ENCODE measurements around the gene DNAJC5.

The DNAJC5 gene

DNA sequence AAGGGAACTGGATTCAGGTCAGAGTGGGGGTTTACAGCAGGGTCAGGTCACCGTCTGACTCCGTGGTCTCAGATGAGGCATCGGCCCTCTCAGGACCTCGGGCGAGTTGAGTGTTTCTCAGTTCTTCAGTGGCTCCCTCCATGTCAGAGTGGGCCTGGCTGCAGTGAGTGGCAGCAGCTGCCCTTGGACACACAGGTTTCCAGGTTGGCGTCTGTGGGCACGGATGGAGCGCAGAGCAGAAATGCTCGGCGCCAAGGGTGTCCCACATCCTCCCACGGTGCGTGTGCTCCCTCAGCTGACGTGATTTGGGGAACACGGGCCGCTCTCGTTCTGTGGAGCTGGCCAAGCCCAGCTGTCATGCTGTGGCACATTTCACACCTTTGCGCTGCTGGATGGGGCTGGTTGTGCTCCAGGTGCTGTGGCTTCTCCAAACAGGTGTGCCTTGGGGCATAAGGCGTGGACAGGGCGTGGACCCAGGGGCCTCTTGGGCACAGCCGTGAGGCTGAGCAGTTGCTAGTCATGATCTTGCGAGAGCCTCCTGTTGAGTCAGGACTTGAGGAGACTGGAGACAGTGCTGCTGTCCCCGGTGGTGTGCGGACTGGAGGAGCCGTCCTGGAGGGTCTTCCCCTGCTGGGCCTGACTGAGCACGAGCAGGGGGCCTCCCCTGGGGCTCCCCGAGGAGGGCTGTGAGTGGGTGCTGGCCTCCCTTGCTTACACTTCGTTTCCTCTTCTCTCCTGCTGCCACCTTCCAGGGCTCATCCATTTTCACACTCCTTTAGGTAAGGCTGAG is 9.5 kb upstream of the DNAJC5 start:
- DNase-seq = no peak

DNA sequence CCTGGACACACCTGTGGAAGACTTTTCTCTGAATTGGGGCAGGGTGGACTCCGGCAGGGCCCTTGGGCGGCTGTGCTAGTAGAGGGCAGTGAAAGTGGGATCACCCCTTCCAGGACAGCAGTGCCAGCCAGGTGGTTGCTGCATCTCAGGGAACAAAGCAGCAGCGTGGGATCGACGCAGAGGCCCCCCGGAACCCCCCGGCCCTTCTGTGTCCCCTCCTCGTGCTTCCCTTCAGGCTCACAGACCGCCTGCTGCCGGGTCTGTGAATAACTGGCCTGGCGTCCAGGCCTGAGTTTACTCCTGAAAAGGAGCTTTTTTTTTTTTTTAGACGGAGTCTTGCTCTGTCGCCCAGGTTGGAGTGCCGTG is 8.9 kb upstream of the DNAJC5 start:
- DNase-seq = no peak

DNA sequence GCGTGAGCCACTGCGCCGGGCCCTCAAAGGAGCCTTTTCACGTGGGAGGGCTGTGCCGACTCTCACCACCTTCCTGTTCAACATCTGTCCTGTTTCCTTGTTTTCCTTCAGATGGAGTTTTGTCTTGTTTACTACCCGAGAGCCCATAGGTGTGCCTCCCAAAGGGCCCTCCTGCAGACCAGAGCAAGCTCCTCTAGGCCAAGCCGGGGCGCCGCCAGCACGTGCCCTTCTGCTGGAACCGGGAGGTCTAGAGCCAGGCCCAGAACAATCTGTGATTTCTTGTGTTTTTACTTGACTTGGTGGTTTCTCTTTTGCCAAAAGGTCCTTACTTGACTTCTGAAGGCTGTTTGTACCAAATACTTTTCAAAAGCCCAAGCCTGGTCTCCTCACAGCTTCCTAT is 8.0 kb upstream of the DNAJC5 start:
- DNase-seq = no peak

DNA sequence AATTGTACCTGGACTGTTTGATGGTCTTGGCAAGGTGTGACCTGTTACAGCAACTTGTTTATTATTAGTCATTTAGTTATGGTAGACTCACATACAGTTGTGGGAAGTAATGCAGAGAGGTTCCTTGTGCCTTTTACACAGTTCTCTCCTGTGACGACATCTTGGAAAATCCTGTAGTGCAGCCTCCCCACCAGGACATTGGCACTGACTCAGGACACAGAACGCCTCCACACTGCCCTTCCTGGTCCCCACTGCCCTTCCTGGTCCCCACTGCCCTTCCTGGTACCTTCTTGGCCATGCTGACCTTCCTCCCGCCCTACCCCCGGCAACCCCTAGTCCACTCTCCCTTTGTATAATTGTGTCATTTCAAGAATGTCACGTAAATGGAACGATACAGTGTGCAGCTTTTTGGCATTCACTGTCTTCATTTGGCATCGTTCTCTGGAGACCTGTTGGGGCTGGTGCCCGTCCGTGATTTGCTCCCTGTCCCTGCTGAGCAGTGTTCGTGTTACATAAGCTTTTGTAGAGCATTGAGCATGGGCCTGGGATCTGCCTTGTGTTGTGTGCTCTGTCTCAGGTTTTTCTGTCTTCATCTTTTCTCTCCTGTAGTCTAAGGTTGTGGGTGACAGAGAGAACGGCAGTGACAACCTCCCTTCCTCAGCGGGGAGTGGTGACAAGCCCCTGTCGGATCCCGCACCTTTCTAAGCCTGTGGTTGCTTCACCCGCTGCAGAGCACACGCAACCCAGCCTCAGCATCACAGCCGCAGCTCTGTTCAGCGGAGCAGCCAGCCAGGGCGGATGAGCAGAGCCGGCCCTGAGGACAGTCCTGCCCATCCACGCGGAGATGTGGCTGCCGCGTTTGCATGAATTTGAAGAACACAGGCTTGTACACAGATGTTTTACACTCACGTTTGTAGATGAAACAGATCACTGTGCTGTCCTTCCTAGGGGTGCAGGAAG is 5.4 kb upstream of the DNAJC5 start:
- no peak for DNase-seq

DNA sequence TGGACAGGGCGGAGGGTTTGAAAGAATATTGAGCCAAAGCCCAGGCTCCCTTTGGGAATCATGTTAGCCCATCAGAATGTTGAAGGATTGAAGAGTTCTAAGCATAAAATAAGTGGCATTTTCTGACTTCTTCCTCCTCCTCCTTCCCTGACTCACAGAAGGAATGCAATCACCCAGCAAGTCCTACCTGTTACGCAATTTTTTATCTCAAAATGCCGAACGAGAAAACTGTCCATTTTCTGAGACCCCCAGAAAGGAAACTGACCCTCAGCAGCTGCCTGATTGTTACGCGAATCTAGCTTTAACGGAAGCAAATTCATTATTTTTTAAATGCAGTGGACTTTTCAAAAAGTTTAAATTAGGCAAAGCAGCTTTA is 4.7 kb upstream of the DNAJC5 start:
- no peak for DNase-seq

DNA sequence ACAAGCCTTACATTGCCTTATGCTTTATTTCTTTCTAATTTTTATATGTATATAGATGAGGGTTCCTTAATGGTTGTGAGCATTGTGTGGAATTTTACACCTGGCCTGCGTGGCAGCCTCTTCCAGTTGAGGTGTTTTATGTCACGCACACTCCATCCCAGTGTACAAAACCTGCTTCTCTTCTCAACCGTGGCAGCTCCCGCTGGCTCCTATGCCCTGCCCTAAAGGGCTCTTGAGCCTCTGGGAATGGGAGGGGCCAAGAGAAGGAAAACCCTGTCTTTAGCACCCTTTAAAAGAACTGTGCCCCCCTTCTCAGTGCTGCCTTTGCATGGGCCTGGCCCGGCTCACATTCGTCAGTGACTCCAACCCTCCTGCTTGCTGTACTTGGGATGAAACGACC is 4.3 kb upstream of the DNAJC5 start:
- DNase-seq = no peak

DNA sequence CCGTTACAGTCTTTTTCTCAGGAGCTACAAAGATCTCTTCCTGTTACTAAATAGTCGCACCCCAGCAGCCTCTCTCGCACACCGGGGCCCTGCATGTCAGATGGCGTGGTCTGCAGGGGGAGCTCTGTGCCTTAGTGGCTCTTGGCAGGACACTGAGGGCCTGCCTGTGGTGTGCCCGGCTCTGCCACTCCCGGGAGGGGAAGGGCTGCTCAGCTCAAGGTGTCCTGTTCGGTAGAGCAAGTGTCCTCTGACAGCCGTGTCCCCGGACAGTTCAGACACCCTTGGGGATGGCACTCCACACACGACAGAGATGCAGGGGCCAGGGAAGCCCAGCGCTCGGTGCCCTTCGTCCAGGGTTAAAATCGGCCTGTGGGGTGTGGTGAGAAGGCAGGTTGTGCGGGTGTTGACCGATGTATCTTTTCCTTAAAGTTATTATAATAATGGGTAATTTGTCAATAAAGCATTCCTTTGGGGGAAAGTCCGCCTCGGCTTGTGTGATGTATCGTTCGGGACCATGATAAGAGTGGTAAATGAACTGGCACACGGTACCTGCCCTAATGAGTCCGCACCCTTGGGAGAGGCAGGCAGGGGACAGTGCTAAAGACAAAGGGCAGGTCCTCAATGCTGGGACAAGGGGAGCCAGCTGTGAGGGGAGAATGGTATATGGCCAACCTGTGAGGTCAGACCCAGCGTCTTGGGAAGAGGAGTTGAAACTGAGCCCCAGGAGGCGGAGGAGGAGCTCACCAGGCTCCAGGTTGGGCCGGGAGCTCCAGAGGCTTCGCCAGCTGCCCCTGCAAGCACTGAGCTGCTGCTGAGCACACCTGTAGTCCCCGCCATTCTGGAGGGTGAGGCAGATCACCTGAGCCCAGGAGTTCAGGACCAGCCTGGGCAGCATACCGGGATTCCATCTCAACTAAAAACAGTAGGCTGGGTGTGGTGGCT is 3.6 kb upstream of the DNAJC5 start:
- peak; percentile 47 for DNase-seq

DNA sequence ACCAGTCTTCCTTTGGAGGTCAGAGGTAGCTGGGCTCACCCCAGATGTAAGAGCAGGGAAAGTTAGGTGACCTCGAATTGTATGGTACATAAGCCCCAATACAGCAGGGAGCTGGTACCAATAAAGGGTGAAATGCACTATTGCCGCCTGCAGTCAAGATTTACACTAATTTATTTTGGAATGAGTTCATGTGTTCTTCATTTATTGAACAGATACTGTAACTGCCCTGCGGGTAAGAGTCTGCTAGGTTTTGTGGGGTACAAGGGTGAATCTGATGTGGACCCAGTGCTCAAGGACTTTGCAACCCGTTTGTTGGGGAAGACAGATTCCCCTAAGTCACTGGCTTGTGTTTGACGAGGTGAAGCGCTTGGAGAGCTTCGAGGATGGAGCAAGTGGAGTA is 2.5 kb upstream of the DNAJC5 start:
- DNase-seq = no peak

DNA sequence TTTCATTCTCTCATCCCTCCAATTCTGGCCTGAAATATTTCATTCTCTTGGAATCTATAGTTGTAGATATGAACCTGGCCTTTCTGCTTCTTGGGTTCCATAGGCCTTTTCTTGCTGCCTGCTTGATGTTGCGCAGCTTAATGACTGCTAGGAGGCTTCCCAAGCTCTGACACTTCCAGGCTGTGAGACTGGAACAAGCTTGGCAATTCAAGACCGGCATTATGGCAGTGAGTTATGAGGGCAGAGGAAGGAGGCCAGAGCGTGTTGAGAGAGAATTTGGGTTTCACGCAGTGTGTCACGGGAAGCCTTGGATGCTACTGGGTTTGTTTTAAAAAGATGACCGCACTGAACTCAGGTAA is 948 bp upstream of the DNAJC5 start:
- no peak for DNase-seq

DNA sequence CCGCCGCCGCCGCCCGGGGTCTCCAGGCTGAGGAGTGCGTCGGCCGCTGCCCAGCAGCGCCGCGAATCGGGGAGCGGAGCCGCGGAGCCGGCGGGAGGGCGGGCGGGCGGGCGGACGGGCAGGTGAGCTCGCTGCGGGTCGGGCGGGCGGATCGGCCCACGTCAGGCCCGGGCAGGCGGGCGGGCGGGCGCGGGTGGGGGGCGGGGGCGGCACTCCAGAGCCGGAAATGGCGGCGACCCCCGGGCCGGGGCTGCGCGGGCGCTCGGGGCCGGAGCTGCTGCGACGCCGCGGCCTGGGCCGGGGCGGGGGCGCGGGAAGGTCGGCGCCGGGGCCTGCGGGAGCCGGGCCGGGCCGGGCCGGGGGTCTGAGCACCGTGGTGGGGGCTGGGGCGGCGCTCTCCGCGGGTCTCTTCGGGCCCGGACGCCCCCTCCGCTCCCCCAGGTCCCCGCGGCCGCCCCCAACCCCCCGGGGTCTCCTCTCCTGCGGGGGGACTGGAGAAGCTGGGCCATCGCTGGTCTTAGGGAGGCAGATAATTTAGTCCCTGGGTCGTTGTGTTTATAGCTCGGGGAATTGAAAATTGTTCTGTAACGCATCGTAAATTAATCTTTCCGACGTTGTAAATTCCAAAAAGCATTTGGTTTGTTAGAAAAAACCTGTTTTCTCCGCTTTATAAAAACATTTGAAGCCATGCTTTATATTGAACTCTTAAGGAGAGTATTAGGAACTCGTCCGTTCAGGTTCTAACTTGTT is 451 bp downstream of the DNAJC5 start:
- DNase-seq = peak; percentile 23

DNA sequence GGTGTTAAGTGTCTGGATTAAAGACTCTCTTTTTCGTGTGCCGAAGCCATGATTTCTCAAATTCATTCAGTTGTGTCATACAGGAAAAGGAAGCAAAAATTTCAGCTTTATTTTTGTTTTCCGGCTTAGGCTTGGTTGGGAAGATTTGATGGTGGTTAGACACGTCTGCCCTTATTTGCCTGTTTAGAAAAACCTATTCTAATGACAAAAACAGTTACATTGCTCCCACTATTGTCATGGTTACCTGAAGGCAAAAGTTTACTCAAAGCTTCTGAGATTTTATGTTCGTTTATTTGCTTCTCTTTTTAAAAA is 982 bp downstream of the DNAJC5 start:
- DNase-seq = peak; percentile 46

DNA sequence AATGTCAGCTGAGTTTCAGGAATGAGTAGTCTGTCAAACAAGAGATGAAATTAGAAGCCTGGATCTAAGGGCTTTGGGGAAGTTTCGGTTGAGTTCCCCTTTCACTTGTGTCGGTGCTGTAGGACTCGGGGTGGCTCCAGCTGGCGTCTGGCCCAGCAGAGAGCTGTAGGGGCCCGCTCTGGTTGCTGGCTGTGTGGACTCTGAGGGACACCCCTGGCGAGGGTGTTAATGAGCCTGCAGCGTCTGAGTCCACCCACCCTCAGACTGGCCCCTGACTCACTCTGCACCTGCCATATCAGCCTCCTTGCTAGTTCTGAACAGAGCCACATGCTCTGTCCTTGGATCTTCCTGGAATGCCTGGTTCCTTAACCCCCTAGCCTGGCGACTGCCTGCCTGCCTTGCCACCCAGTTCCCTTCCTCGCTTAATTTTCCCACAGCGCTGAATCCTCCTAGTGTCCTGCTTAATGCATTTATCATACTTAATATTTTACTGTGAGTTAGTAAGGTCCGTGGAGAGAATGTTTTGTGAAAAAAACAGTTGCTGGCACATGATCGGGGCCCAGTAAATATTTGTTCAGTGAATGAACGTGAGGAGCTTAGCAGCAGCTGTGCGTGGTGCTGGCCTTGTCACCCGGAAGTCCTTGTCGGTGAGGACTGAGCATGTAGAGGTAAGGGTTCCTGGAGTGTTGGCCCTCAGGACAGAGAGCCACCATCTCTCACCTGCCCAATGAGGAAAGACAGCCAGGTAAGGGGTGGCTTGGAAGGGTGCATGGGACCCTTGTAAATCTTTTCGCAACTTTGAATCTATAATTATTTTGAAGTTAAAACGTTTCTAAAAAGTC is 1.6 kb downstream of the DNAJC5 start:
- DNase-seq = peak; percentile 82

DNA sequence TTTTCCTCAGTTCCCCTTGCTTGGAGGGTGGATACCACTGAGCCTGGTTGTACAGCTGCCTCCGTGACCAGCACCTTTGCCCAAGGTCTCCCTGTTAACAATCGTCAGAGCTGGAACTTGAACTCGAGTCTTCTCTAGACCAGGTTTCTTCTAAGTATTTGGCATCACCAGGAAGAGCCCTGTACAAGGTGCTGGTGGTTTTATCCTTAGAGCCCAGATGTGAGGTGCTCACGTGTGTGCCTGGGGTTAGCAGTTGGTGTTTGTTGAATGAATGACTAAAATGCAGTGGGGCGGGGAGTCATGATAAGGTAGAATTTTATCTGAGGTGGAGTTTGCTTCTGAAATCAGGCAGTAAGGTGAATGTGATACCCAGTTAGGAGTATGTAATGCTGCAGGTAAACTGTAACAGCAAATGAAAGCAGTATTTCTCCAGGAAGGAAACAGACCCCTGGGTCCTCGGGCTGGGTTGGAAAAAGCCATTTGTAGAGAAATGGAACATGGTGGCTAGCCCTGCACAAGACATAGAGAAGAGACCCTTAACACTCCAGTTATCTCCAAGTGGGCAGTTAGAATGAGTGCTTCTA is 3.1 kb downstream of the DNAJC5 start:
- no peak for DNase-seq

DNA sequence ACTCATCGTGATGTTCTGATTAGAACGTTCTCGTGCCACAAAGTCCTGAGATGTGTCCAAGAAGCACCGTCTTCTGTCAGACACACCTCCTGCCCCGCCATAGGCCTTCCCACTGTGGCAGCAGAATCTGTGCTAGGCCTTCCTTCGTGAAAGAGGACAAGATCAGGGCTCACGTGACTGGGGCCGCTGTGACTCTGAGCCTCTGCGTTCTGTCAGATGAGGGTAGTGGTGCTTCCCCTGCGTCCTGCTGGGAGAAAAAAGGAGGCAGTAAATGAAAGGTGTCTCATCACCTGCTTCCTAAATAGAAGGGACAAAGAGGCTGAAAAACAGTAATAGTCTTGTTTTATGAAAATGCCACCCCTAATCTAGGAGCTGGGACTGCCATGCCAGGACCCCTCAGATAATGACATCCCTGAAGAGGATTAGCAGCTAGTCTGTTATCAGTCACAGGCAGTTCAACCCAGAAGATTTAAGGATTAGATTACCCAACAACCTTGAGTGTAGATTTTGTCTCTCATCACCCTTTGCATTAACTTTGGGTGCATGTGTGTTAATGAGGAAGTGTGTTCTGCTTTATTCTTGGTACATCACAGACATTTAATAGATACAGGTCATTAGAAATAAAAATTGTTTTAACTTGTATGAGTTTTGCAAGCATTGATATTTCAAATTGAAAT is 4.1 kb downstream of the DNAJC5 start:
- DNase-seq = peak; percentile 69

DNA sequence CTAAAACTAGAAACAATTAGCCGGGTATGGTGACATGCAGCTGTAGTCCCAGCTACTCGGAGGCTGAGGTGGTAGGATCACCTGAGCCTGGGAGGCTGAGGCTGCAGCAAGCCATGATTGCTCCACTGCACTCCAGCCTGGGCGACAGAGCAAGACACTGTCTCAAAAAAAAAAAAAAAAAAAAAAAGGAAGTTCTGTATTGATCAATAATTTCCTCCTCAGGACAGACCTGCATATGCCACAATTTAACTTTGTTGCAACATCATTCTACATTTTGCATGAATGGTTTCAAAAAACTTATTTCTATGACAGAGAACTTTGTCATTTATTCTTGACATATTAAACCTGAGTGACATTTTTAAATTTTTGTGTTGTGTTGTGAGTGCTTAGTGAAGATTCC is 5.5 kb downstream of the DNAJC5 start:
- peak; percentile 57 for DNase-seq

DNA sequence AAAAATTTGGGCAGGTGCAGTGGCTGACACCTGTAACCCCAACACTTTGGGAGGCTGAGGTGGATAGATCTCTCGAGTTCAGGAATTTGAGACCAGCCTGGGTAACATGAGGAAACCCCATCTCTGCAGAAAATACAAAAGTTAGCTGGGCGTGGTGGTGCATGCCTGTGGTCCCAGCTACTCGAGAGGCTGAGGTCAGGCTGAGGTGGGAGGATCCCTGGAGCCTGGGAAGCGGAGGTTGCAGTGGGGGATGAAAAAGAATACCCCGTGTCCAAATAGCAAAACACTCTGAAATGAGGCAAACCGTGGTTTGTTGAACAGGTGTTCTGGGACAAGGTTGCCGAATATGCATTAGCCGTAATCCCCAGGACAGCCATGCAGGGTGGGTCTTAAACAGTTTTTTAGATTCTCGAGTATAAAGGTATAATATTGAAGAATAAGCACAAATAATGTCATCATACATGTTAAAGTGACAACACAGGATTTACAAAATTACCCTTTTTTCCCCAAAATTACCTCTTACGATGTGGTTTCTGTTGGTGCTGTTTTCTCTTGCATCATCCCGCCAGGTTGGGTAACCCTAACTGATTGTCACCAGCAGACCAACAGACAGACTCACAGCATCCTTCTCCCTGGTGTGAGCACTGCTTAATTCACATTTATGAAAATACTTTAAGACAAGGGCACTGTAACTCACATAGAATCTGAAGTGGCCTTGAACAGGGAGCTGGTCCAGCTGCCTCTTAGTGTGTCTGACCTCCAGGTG is 9.1 kb downstream of the DNAJC5 start:
- DNase-seq = peak; percentile 72

DNA sequence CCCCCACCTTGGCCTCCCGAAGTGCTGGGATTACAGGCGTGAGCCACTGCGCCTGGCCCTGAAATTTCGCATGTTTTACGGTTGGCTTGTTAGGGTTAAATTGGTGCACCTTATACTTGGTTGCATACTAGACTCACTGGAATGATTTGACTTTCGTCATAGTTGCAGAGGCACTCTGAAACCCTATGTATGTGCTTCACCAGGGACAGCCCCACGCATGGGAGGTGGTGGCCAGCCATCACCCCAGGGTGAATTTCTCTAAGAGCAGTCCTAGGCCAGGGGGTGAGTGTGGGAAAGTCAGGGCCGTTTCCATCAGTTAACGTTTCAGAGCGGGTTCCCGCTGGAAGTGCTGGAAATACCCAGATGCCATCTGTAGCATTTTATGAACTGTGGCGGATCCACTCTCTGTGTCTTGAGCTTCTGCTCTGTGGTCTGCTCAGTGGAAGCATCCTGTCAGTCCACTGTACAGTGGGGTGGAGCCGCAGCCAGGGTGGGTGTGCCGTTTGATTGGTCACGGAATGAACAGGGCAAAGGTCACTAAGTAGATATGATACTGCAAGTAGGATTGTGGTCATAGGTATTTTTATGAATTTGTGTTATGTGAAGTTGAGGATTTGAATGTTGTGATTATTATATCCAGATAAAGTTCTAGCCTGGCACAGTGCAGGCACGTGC is 13.2 kb downstream of the DNAJC5 start:
- no peak for DNase-seq

DNA sequence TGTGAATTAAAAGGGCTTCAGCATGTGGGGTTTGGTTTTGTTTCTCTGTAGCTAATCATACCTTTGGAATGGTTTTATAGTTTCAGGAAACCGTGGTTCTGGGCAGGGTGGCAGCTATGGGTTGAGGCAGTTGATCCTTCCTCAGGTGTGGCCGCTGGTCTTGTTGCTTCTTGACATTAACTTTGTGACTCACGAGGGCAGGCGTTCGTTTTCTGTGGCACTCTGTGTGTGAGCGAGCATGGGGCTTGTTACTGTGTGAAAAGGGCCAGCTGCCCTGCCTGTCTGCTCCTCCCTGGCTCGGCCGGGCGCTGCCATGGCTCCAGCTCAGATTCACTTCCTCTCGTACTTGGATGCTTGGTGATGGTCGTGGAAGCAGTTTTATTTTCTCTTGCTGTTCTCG is 16.2 kb downstream of the DNAJC5 start:
- no peak for DNase-seq

DNA sequence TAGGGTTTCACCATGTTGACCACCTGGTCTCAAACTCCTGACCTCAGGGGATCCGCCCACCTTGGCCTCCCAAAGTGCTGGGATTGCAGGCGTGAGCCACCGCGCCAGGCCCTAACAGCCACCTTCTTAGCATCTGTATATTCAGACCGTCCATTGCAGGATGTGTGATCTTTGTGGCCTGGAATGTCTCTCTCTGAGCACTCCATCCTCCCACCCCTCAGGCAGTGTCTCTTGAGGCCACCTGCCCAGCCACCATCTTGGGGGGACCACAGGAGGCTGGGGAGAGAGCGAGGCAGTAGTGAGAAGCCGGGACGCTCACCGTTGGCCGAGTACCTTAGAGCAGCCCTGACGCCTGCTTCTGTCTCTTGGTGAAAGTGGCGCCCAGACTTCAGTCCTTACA is 18.8 kb downstream of the DNAJC5 start:
- DNase-seq = no peak
